IPS DF 6.9 (cell line): Measurements from ENCODE around the gene LINC01488.

Source experiments
- DNase-seq: peaks from one replicate; pipeline ENCODE4 v3.0.0-alpha.2; 2013; ENCODE audit warnings: low read depth, low spot score
- H3K27ac ChIP-seq: one replicate; pipeline ENCODE4 v1.5.1; 2013; ENCODE audit warnings: low read length, control low read depth
- H3K27me3 ChIP-seq: 2 replicates; pipeline ENCODE4 v1.6.1; 2013; ENCODE audit warnings: mild to moderate bottlenecking, low read length; ENCODE audit not compliant: control insufficient read depth, insufficient read depth
- H3K36me3 ChIP-seq: 2 replicates; pipeline ENCODE4 v1.6.1; 2013; ENCODE audit warnings: low read length; ENCODE audit not compliant: control insufficient read depth, insufficient read depth
- H3K4me1 ChIP-seq: 2 replicates; pipeline ENCODE4 v1.6.1; 2013; ENCODE audit warnings: low read length; ENCODE audit not compliant: control insufficient read depth, insufficient read depth
- H3K4me3 ChIP-seq: 2 replicates; pipeline ENCODE4 v1.5.1; 2013; ENCODE audit warnings: mild to moderate bottlenecking, low read length
- H3K9me3 ChIP-seq: 2 replicates; pipeline ENCODE4 v1.6.1; 2013; ENCODE audit warnings: low read length, inconsistent platforms; ENCODE audit not compliant: control insufficient read depth, insufficient read depth
- WGBS: extraction: QIAGEN DNeasy Blood & Tissue Kit; methylation state at CpG from one replicate; pipeline ENCODE4 v1.1.7; 2013; ENCODE audit warnings: mixed read lengths, missing lambda C conversion rate; ENCODE audit not compliant: insufficient read length, insufficient coverage; 5-methylcytosine and 5-hydroxymethylcytosine counted together

Gene LINC01488

GRCh38 chr11:69541501-69542313 lies 60.2 kb downstream of the LINC01488 start:
- no peak overlapping the region for H3K27ac ChIP-seq
- H3K9me3 ChIP-seq = no peaks in the 10 kb centered on the region
- no peak overlapping the region for H3K4me3 ChIP-seq
- no peaks in the 10 kb centered on the region for H3K36me3 ChIP-seq
- no CpG with 5 or more reads among the region's 8 CpGs for WGBS
- H3K27me3 ChIP-seq = no peaks in the 10 kb centered on the region
- peaks cover 4% of the 10 kb centered on the region for H3K4me1 ChIP-seq
- no peak for DNase-seq

DNA sequence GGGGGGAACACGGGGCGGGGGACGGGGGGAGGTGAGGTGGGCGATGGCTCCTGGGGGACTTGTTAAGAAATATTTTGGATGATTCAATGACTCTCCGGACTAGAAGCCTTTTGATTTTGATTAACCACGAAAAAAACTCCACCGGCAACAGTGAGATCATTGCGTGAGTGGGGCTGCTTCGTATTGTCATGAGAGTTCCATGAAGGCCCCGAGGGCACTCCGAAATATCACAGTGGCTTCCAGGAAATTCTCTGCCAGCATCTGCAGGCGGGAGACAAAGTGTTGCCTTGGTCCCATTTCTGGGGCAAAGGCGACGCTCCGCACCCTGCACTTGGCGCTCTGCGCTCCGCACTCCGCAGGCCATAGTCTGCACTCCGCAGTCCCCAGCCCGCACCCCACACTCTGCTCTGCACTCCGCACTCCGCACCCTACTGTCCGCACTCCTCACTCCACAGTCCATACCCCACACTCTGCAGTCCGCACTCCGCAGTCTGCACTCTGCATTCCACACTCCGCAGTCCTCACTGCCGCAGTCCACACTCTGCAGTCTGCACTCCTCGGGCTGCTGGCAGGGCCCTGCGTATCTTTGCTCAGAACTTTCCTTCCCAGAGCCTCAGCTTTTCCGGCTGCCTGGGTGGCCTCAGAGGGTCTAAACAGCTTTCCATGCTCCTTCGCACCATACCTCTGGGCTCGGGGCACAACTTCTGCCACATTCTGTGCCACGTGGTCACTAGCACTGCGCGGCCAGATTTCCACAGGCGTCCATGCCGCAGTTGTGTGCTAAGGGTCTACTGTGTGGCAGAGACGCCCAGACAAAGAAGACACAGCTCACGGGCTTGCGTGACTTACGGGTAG lies 61.1 kb downstream of the LINC01488 start:
- peaks cover 4% of the 10 kb centered on the region for H3K4me1 ChIP-seq
- no peak for DNase-seq
- no peak overlapping the region for H3K4me3 ChIP-seq
- no peaks in the 10 kb centered on the region; the same call in 1 of the 2 replicates for H3K27me3 ChIP-seq
- no peaks in the 10 kb centered on the region for H3K9me3 ChIP-seq
- H3K27ac ChIP-seq = no peak overlapping the region
- no CpG with 5 or more reads among the region's 42 CpGs for WGBS
- no peaks in the 10 kb centered on the region for H3K36me3 ChIP-seq
